ENCODE data around the gene PCYT2. TPM values are rescaled to one million over a fixed set of nuclear protein-coding genes. Genes with fewer than 3 reads are reported as not detected.

The PCYT2 gene
- total and polyA plus RNA-seq, 10 of the 15 experiments (the other 5 are each of a cell fraction or from before 2014, with no cell fraction given) = 0.63 to 72.0 (median 45.0) TPM

- WGBS (ENCODE audit: insufficient coverage, insufficient replicate concordance, low lambda C conversion rate, missing lambda C conversion rate) = 86% methylated on average over 15 of the region's 15 CpGs
- Histone ChIP-seq H3K4me3 (no peak overlapping the region), H3K79me2 (ENCODE audit: control insufficient read depth, insufficient read depth, low read length) (peaks cover 13% of the 10 kb centered on the region), H3K36me3 (ENCODE audit: control insufficient read depth in 2 of 2, insufficient read depth in 2 of 2, low read length in 1 of 2) (peaks cover 0 to 2% of the 10 kb centered on the region in 2 experiments; a peak in 3 of 4 replicates), H3K4me2 (ENCODE audit: control insufficient read depth, insufficient read depth) (no peak overlapping the region), H3K9me3 (replicated peaks; ENCODE audit: control insufficient read depth, insufficient read depth, low read length) (no peaks in the 10 kb centered on the region), H4K20me1 (ENCODE audit: control insufficient read depth, insufficient read depth) (no peaks in the 10 kb centered on the region), H3K4me1 (ENCODE audit: control insufficient read depth, insufficient read depth, low read length) (peaks cover 5% of the 10 kb centered on the region; the same call in 1 of the 2 replicates), H3K27me3 (replicated peaks in 1 of 2; ENCODE audit: control insufficient read depth in 2 of 2, insufficient read depth in 2 of 2, low read length in 1 of 2) (no peaks in the 10 kb centered on the region), H2AFZ (ENCODE audit: control insufficient read depth, low read depth, low read length) (no peak overlapping the region), H3K9ac (ENCODE audit: control insufficient read depth, insufficient read depth, low read length) (no peak overlapping the region), H3K27ac (ENCODE audit: control insufficient read depth, insufficient read depth) (no peak overlapping the region)
- ATAC-seq = no peak
- ChIA-PET CTCF (interaction anchor here (0.5 kb wide), 1 partner anchor 52 kb away, joined by 4 read pairs; no protein-coding TSS in a partner anchor), POLR2A (interaction anchor here (0.6 kb wide), 1 partner anchor 12 kb away, joined by 8 read pairs; no protein-coding TSS in a partner anchor), SMC1A (ENCODE audit: uncharacterized antibody, unreplicated experiment) (no interaction called here), RAD21 (ENCODE audit: unreplicated experiment) (no interaction called here)
- intact Hi-C loops (cut with micrococcal nuclease; ENCODE audit: unreplicated experiment) (no loop called here), in situ Hi-C loops (cut with MboI) (no loop called here)
- DNase-seq (ENCODE audit: low read depth, low spot score) = no peak
- BruUV-seq (replicated peaks) = no TSS peak
- FAIRE-seq = no peak
- no peak for TF ChIP-seq ZNF217 (IDR thresholded peaks at IDR 0.05)
- TF ChIP-seq, protein P1, sequence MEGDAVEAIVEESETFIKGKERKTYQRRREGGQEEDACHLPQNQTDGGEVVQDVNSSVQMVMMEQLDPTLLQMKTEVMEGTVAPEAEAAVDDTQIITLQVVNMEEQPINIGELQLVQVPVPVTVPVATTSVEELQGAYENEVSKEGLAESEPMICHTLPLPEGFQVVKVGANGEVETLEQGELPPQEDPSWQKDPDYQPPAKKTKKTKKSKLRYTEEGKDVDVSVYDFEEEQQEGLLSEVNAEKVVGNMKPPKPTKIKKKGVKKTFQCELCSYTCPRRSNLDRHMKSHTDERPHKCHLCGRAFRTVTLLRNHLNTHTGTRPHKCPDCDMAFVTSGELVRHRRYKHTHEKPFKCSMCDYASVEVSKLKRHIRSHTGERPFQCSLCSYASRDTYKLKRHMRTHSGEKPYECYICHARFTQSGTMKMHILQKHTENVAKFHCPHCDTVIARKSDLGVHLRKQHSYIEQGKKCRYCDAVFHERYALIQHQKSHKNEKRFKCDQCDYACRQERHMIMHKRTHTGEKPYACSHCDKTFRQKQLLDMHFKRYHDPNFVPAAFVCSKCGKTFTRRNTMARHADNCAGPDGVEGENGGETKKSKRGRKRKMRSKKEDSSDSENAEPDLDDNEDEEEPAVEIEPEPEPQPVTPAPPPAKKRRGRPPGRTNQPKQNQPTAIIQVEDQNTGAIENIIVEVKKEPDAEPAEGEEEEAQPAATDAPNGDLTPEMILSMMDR (IDR thresholded peaks at IDR 0.05 in 2 of 3, conservative IDR thresholded peaks at IDR 0.05 in 1 of 3; ENCODE audit: control insufficient read depth in 2 of 3, extremely low read depth in 1 of 3, insufficient read depth in 1 of 3, low read depth in 3 of 3, low read length in 3 of 3) = peak in 1 of 3 experiments; percentile 28; a peak in 1 of 6 replicates
These were observed 4.6 kb downstream of the PCYT2 start for GRCh38 chr17:81906476-81907218.

- H3K9me3 ChIP-seq (replicated peaks; ENCODE audit: control insufficient read depth, insufficient read depth, low read length) = no peaks in the 10 kb centered on the region
- H3K27me3 ChIP-seq (replicated peaks in 1 of 2; ENCODE audit: control insufficient read depth in 2 of 2, insufficient read depth in 2 of 2, low read length in 1 of 2) = no peaks in the 10 kb centered on the region; a peak in 1 of 4 replicates
- H3K4me1 ChIP-seq (ENCODE audit: control insufficient read depth, insufficient read depth, low read length) = peaks cover 5% of the 10 kb centered on the region; the same call in 1 of the 2 replicates
- RAD21 ChIA-PET (ENCODE audit: unreplicated experiment) = no interaction called here
- intact Hi-C loops (cut with micrococcal nuclease; ENCODE audit: unreplicated experiment) = no loop called here
- POLR2A ChIA-PET = interaction anchor here (0.6 kb wide), 1 partner anchor 18 kb away, joined by 3 read pairs; no protein-coding TSS in a partner anchor
- SMC1A ChIA-PET (ENCODE audit: uncharacterized antibody, unreplicated experiment) = no interaction called here
- no peak overlapping the region for H3K9ac ChIP-seq (ENCODE audit: control insufficient read depth, insufficient read depth, low read length)
- in situ Hi-C loops (cut with MboI) = no loop called here
- no peak overlapping the region for H3K4me3 ChIP-seq
- ATAC-seq (no peak), FAIRE-seq (no peak), DNase-seq (ENCODE audit: low read depth, low spot score) (no peak)
- no peak overlapping the region for H3K4me2 ChIP-seq (ENCODE audit: control insufficient read depth, insufficient read depth)
- H4K20me1 ChIP-seq (ENCODE audit: control insufficient read depth, insufficient read depth) = no peaks in the 10 kb centered on the region
- CTCF ChIA-PET = interaction anchor here (0.5 kb wide), 1 partner anchor 51 kb away, joined by 4 read pairs; no protein-coding TSS in a partner anchor
- H3K36me3 ChIP-seq (ENCODE audit: control insufficient read depth in 2 of 2, insufficient read depth in 2 of 2, low read length in 1 of 2) = peaks cover 0 to 2% of the 10 kb centered on the region in 2 experiments; a peak in 3 of 4 replicates
- WGBS (ENCODE audit: insufficient coverage, insufficient replicate concordance, low lambda C conversion rate, missing lambda C conversion rate) = 100% methylated on average over 10 of the region's 10 CpGs
- no peak overlapping the region for H3K27ac ChIP-seq (ENCODE audit: control insufficient read depth, insufficient read depth)
- H2AFZ ChIP-seq (ENCODE audit: control insufficient read depth, low read depth, low read length) = no peak overlapping the region
- BruUV-seq (replicated peaks) = no TSS peak
- peaks cover 13% of the 10 kb centered on the region for H3K79me2 ChIP-seq (ENCODE audit: control insufficient read depth, insufficient read depth, low read length)
- TF ChIP-seq, protein P2, sequence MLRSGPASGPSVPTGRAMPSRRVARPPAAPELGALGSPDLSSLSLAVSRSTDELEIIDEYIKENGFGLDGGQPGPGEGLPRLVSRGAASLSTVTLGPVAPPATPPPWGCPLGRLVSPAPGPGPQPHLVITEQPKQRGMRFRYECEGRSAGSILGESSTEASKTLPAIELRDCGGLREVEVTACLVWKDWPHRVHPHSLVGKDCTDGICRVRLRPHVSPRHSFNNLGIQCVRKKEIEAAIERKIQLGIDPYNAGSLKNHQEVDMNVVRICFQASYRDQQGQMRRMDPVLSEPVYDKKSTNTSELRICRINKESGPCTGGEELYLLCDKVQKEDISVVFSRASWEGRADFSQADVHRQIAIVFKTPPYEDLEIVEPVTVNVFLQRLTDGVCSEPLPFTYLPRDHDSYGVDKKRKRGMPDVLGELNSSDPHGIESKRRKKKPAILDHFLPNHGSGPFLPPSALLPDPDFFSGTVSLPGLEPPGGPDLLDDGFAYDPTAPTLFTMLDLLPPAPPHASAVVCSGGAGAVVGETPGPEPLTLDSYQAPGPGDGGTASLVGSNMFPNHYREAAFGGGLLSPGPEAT (IDR thresholded peaks at IDR 0.05; ENCODE audit: low read depth) = no peak
- TF ChIP-seq ZNF24 (IDR thresholded peaks at IDR 0.05) (no peak), CHD2 (IDR thresholded peaks at IDR 0.05; ENCODE audit: borderline replicate concordance, low read depth, low read length) (no peak), NRF1 (conservative IDR thresholded peaks at IDR 0.05; ENCODE audit: low read depth, low read length) (no peak), HCFC1 (IDR thresholded peaks at IDR 0.05; ENCODE audit: low read length) (no peak), SMAD5 (IDR thresholded peaks at IDR 0.05; ENCODE audit: low read depth) (no peak)
- TF ChIP-seq, protein P3, sequence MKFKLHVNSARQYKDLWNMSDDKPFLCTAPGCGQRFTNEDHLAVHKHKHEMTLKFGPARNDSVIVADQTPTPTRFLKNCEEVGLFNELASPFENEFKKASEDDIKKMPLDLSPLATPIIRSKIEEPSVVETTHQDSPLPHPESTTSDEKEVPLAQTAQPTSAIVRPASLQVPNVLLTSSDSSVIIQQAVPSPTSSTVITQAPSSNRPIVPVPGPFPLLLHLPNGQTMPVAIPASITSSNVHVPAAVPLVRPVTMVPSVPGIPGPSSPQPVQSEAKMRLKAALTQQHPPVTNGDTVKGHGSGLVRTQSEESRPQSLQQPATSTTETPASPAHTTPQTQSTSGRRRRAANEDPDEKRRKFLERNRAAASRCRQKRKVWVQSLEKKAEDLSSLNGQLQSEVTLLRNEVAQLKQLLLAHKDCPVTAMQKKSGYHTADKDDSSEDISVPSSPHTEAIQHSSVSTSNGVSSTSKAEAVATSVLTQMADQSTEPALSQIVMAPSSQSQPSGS (IDR thresholded peaks at IDR 0.05; ENCODE audit: low read length) = no peak
These were observed 5.2 kb downstream of the PCYT2 start for GRCh38 chr17:81905993-81906392.

Measured in GM12878 (cell line).